Neural crest cell (in vitro differentiated cells): Measurements from ENCODE around the gene LDLR. TPM values are rescaled to one million over a fixed set of nuclear protein-coding genes. Genes with fewer than 3 reads are reported as not detected.

ENCODE experiments used
- DNase-seq: peaks from one replicate; pipeline ENCODE4 v3.0.0; 2021; ENCODE audit warnings: low read depth, mixed read lengths, low spot score
- H3K27ac Mint-ChIP-seq: one replicate; pipeline ENCODE4 v1.8.0; 2021; ENCODE audit warnings: mild to moderate bottlenecking, mixed read lengths; ENCODE audit not compliant: unreplicated experiment
- H3K27me3 Mint-ChIP-seq: 2 replicates; pipeline ENCODE4 v1.8.0; 2021; ENCODE audit warnings: low read depth, mild to moderate bottlenecking, mixed read lengths
- H3K36me3 Mint-ChIP-seq: 2 replicates; pipeline ENCODE4 v1.8.0; 2021; ENCODE audit warnings: low read depth, mild to moderate bottlenecking, mixed read lengths
- H3K4me1 Mint-ChIP-seq: 2 replicates; pipeline ENCODE4 v1.8.0; 2021; ENCODE audit warnings: mixed read lengths
- H3K4me3 Mint-ChIP-seq: one replicate; pipeline ENCODE4 v1.8.0; 2021; ENCODE audit warnings: mild to moderate bottlenecking, mixed read lengths
- H3K9me3 Mint-ChIP-seq: 2 replicates; pipeline ENCODE4 v1.8.0; 2021; ENCODE audit warnings: mixed read lengths
- CTCF ChIP-seq: fragments of 200-600 bp; sonication (generic); conservative IDR thresholded peaks from 2 replicates; pipeline ENCODE4 v1.5.0; 2021; ENCODE audit warnings: antibody characterized with exemption, mild to moderate bottlenecking
- total RNA-seq: library from RNA; stranded (reverse); gene quantifications from 2 replicates; pipeline ENCODE4 v1.2.1, GENCODE V29; 2021

Gene LDLR
- total RNA-seq, 1 donor from 2014 or later: 152 TPM

- Mint-ChIP-seq H3K4me3 (no peak overlapping the region), H3K27ac (no peak overlapping the region), H3K27me3 (no peaks in the 10 kb centered on the region), H3K9me3 (no peaks in the 10 kb centered on the region), H3K36me3 (peaks cover 7% of the 10 kb centered on the region), H3K4me1 (no peaks in the 10 kb centered on the region)
- DNase-seq: no peak
- TF ChIP-seq CTCF: no peak
Measured at GRCh38 chr19:11164296-11164695, 75.0 kb downstream of the LDLR start.

- no peak overlapping the region for H3K27ac Mint-ChIP-seq
- peaks cover 7% of the 10 kb centered on the region for H3K36me3 Mint-ChIP-seq
- H3K4me3 Mint-ChIP-seq: no peak overlapping the region
- DNase-seq: no peak
- no peaks in the 10 kb centered on the region for H3K27me3 Mint-ChIP-seq
- no peaks in the 10 kb centered on the region for H3K9me3 Mint-ChIP-seq
- H3K4me1 Mint-ChIP-seq: no peaks in the 10 kb centered on the region
- no peak for TF ChIP-seq CTCF
Measured at GRCh38 chr19:11164879-11165406, 75.7 kb downstream of the LDLR start.

GRCh38 chr19:11165486-11166030 lies 76.3 kb downstream of the LDLR start:
- peaks cover 7% of the 10 kb centered on the region for H3K36me3 Mint-ChIP-seq
- H3K9me3 Mint-ChIP-seq: no peaks in the 10 kb centered on the region
- H3K27ac Mint-ChIP-seq: no peak overlapping the region
- no peak for DNase-seq
- TF ChIP-seq CTCF: no peak
- H3K27me3 Mint-ChIP-seq: no peaks in the 10 kb centered on the region
- H3K4me1 Mint-ChIP-seq: no peaks in the 10 kb centered on the region
- no peak overlapping the region for H3K4me3 Mint-ChIP-seq

- no peaks in the 10 kb centered on the region for H3K9me3 Mint-ChIP-seq
- no peak for DNase-seq
- no peak for TF ChIP-seq CTCF
- H3K27ac Mint-ChIP-seq: peak overlapping the region; percentile 92
- H3K27me3 Mint-ChIP-seq: no peaks in the 10 kb centered on the region
- H3K4me1 Mint-ChIP-seq: no peaks in the 10 kb centered on the region
- peaks cover 7% of the 10 kb centered on the region for H3K36me3 Mint-ChIP-seq
- no peak overlapping the region for H3K4me3 Mint-ChIP-seq
Measured at GRCh38 chr19:11166281-11167142, 77.2 kb downstream of the LDLR start.

- no peak overlapping the region for H3K4me3 Mint-ChIP-seq
- H3K36me3 Mint-ChIP-seq: peaks cover 7% of the 10 kb centered on the region
- no peak overlapping the region for H3K27ac Mint-ChIP-seq
- no peaks in the 10 kb centered on the region for H3K27me3 Mint-ChIP-seq
- H3K4me1 Mint-ChIP-seq: no peaks in the 10 kb centered on the region
- TF ChIP-seq CTCF: no peak
- H3K9me3 Mint-ChIP-seq: no peaks in the 10 kb centered on the region
- no peak for DNase-seq
Measured at GRCh38 chr19:11168568-11168967, 79.3 kb downstream of the LDLR start.
